ENCODE measurements around the gene TP53I11.

Gene TP53I11

DNA sequence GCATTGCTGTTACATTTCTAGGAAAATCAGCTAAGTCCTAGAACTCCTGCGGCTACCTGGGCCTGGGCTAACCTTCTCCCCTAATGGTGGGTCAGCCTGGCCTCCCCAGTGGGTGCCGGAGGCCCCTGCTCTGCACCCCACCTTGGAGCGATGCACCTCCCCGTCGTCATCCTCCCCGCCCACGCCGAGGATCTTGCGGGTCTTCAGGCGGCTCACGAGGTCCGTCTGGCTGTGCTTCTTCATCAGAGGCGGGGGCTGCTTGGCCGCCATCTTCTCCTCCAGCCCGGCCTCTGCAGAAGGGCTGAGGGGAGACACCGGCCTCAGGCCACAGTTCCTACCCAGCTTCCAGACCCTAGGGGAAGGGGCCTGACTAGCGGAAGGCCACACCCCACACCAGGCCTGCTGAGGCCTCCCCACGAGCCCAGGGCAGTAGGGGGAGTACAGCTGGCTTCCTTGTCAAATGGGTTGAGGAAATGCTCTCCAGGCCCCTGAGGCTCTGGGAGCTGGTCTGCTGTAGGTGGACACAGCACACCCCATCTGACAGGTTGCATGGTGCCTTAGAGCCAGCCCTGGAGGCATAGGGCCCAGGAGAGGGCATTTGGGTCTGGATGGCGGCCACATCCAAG, 12.5 kb downstream of the TP53I11 start:
- DNase-seq: no peak

DNA sequence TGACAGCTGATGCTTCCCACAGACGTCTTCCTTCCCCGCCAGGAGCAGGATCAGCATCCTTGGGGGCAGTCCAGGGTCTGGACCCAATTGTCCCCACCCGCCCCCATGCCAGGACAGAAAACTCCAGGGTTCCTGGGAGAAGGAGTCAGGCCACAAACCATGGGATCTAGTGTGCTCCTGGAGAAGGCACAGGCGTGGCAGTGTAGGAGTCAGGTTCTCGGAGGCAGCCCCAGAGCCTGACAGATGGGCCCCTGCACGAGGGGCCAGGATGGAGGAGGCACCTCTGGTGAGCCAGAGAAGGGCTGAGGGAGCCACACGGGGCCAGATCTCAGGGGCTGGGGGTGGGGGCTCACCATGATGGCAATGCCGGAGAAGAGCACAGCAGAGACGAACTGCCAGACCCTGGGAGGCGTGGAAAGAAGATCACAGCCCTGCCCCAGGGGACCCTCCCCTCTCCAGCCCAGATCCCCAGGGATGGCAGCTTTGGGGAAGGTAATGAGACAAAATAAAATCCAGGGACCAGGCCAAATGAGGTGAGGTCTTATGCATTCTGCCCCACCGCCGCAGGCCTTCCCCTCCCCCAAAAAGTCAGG, 13.6 kb downstream of the TP53I11 start:
- DNase-seq: no peak

DNA sequence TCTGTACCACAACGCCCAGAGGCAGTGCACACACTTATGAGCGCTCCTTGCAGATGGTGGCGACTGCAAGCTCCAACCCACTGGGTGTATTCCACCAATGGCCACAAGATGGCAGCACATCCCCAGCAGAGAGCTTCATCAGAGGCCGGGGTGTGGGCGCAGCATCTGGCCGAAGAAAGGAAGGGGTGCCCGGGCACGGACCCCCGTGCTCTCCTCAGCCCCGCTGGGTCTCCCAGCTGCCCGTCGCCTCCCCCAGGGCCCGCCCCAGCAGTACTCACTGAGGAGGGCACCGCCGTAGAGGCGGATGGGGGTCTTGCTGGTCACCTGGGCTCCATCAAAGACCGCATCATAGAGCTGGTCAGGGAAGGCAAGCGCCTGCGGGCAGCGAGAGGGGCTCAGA, 14.2 kb downstream of the TP53I11 start:
- peak; percentile 81 for DNase-seq

DNA sequence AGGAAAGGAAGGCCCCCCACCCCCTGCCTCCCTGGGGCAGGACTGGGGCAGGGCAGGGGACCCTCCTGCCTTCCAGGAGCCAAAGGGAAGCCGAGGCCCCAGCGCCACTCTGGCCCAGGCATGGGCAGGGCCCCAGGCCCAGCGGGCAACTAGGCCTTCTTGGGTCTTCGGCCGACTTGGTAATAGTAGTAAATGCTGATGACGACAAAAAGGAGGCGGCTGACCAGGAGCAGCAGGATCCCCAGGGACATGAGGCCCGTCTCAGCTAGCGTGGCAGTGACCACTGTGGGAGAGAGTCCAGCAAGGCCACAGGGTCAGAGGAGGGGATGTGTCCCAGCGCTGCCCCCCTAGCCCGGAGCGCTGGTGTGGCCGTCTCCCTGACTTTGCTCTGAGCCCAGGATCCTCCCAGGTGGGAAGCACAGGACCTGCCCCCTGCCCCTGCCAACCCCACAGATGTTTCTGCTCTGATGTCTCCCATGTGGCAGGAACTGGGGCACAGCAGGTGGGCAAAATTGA, 15.9 kb downstream of the TP53I11 start:
- no peak for DNase-seq

DNA sequence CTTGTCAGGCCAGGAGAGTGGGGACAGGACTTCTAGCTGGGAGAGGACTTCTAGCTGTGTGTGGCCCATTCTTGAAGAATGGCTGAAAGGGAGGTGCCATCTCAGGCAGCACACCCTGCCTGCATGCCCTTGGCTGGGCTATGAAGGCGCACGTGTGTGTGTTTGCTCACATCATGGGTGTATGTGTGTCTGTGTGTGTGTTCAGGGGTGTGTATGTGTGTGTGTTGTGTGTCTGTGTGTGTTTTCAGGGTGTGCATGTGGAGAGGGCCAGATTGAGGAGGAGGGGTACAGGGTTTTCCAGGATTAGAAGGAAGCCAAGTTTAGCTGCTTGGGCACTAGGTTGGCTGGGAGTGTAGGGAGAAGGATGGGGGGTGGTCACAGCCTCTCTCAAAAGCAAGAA, 16.6 kb downstream of the TP53I11 start:
- no peak for DNase-seq

DNA sequence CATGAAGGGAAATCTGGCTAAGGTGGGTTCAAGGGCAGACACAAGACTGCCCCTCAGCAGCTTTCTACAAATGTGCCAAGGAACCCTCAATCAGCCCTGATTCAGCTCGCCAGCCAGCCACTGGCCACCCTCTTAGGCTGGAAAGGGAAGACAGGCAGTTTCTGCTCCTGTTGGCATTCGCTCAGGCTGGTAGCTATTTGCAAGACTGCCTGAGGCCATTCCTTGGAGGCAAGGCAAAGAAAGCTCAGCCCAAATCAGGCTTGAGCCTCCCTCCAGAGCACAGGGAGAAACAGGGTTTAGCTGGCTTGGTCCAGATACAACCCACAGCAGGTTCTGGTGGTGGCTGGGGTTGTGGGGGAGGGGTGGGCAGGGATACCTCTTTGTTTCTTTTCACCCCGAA, 19.2 kb downstream of the TP53I11 start:
- DNase-seq: no peak

DNA sequence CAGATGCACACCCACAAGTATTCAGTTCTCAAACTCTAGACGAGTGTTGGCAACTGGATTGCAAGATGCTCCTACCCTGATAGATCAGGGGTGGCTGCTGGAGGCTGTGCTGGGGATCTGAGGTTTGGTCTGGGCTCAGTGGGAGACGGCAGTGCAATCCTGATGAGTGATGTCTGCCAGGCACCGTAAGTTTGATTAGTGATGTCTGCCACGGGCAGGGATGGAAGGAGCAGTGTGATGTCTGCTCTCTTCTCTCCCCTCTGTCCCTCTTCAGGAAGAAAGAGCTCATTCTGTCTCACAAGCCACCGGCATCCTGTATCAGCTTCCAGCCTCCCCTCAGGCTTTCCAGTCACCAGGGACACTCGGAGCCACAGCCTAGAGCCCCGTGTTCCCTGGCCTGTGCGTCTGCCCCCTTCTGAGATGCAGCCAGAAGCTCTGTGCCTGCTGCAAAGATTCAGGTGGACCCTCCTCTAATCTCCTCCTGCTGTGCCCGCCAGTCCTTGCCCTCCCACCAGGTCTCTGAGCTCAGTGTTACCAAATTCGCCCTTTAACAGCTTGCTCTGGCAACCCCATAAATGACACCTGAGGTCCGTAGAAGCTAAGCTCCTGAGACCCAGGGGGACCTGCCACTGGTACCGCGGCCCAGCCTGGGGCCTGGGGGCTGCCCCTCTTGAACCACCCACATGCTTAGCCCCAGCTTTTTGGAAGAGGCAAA, 19.9 kb downstream of the TP53I11 start:
- no peak for DNase-seq

DNA sequence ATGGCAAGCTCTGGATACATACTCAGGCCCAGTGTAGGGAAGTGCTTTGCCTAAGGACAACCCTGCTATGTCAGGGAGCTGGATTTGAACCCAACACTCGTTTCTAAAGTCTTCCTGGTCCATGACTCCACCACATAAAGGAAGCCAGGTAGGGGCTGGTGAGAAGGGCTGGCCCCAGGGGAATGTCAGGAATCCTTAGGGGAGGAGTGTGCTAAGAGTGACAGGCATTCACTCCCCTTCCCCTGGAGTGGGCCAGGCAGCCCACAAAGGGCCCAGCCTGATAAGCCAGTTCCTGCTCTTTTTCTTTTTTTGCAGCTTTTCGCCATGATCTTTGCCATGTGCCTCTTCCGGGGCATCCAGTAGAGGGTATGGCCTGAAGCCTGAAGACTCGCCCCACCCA, 21.9 kb downstream of the TP53I11 start:
- DNase-seq: no peak

DNA sequence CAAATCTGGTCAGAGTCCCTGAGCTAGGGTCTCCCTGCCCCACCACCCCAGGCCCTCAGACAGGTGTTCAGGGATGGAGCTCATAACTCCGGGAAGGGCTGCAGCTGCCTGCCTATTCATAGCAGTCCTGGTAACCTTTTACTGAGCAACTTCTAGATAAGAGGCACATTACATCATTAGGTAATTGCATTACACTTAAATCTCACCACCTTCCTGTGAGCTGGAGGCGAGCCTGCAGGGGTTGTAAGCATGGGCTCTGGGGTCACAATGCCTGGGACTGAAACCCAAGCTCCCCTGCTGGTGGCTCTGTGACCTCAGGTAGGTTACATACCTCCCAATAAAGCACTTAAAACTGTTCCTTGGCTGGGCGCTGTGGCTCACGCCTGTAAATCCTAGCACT, 22.5 kb downstream of the TP53I11 start:
- no peak for DNase-seq

DNA sequence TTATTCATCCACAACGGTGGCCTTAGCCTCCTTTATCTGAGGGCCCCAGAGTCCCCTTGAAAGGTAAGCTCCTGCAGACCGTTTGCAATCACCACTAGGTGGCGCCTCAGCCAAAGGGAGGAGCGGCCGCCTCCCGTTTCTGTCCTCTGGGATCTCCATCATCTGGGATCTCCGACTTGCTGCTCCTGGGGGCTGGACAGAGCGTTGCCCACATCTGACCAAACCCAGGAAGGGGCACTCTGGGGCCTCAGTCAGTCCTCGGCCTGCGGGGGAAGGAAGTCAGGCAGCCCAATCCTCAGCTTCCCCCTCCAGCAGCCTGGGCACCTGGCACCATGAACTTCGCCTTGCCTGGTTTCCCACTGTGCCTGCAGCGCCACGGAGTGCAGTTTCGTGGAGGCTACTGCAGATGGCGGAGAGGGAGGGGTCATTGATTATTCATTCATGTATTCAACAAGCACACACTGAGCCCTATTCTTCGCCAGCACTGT, 23.5 kb downstream of the TP53I11 start:
- DNase-seq: peak; percentile 49

DNA sequence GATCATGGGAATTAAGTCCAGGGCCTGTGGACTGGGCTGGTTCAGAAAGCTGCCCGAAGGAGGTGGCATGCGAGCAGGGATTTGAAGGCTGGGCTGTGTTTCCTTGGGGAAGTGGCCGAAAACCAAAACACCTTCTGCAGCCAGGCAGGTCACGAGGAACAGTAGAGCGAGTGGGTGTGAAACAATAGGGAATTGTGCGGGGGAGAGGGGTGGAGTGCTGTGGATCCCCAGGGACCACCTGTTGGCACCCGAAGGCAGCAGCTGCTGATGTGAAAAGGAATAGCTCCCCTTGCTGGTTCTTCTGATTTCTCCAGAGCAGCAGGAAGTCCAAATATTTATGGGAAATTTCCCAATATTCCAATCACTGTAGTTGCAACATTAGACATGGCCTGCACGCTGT, 24.6 kb downstream of the TP53I11 start:
- no peak for DNase-seq

DNA sequence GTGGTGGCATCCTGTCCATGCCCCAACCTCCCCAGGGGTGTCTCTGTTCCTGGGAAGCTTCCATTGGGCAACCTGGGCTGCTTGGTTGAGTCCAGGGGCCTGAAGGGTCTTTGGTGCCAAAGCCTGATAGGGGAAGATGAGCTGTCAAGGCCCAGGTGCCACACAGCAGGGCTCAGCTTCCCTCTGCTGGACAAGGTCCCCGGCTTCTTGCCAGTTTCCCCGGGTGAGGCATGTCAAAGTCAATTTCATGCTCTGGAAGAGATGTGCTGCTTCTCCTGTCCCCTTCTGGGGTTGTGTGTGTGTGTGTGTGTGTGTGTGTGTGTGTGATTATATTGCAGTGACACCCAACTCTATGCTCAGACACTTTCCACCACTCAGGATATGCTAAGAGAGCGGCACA, 26.9 kb downstream of the TP53I11 start:
- no peak for DNase-seq

DNA sequence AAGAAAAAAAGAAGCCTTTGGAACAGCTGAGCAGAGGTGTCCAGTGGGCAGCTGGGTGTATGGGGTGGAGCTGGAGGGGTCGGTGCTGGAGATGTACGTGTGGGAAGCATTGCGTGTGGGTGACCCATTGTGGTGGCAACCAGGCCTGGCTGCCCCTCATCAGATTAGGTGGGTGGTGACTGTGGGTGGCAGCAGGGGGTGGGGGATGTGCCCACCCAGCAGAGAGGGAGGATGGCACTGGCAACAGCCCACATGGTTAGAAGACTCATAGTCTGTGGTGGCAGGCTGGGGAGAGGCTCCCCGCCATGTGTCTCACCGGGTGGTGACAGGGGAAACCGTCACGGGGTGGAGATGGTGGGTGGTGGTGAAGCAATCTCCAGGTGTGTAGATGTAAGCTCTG, 27.6 kb downstream of the TP53I11 start:
- no peak for DNase-seq

DNA sequence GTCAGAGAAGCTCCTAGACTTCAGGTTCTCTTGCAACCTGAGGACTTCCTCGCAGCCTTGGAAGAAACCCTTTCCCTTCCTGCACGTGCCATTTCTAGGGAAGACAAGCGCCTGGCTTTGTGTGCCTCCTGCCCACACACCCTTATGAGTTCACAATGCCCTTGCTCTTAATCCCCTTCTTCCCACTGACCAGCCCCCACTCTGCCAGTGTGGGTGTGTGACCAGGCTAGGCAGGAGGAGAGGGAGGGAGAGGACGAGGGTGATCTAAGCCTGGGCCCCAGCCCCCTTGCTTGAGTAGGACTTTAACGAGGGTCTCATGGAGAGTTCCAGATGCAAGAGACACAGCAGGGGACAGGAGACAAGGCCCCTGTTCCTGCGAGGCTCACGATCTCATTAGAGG, 30.2 kb downstream of the TP53I11 start:
- no peak for DNase-seq

DNA sequence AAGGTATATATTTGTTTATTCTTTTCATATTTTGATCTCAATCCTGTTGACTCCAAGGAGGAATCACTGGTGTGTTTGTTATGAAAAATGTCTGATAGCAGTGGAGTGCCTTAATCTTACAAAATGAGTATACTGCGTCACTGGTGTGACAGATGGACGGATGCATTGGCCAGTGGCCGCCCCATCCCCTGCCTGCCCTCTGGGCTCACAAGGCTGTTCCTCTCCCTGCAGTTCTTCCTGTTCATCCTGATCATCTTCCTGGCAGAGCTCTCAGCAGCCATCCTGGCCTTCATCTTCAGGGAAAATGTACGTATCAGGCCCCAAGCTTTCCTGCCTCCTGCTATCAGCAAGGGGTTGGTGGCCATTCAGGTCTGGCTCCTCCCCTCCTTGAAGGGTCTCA, 32.9 kb downstream of the TP53I11 start:
- no peak for DNase-seq

DNA sequence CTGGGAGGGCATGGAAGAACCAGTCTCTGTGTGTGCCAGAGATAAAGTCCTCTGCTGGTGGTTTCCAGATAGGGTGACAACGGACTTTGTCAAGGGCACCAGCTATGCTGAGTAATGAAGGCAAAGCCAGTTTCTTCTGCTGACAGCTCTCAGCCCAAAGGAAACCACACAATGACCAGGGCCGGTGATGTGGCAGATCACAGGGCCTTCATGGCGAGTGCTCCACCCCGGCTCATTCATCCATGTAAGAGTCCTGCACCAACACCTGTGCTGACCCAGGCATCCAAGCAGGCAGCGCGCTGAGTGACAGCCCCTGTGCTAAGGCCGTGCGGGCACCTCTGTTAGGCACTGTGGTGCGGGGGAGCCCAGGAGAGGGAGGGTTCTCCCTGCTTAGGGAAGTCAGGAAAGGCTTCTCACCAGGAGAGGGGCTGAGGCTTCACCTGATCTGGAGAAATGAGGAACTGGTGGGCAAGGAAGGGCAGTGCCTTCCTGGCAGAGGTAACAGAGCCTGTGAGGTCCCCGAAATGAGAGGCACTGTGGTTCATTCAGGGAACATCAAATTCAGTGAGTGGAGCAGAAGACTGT, 33.8 kb downstream of the TP53I11 start:
- no peak for DNase-seq

DNA sequence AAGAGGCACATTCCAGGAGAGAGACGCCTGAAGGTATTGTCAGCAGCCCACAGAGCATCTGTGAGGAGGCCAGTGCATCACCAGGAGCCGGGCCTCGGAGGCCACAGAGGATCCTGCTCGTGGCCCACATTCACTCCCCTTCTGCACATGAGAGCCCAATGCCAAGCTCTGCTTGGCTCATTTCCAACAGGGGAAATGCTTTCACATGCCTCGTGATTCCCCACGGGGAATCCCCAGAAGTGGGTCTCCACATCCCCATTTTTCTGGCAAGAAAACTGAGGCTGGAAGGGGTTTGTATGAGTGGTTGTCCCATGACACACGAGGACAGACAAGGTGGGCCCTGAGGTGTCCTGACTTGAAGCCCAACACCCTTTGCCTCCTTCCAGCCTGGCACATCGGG, 34.4 kb downstream of the TP53I11 start:
- DNase-seq: no peak

DNA sequence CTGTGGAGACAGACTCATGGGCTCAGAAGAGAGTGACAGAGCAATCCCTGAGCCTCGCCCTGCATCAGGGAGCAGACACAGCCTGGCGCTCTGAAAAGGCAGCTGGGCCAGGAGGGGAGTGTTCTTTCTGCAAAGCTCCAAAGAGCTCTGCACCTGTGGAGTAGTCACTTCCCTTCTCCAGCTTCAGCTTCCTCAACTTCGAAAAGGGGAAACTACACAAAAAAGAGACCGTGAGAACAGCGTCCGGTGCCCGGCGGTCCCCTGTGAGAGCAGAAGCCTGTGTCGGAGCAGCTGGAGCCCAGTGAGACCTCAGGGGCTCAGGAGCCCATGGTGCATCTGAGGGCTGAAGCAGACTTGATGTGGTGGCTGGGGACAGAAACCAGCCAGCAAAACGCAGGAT, 35.1 kb downstream of the TP53I11 start:
- DNase-seq: no peak

DNA sequence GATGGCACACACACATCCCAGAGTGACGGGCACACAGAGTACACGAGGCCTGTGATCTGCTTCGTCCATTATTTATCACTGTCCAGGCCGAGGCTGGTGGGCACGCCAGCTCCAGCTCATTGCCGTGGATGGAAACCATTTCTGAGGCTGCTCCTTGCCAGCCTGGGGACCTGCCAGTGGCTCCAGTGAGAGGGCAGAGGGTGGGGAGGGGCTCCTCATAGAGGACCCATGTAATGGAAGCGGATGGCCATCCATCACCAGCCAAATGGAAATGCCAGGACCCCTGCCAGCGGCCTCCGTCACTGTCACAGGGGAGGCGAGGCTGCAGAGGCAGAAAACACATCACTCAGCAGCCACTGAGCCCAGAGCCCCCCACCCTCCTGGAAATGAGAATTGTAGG, 35.7 kb downstream of the TP53I11 start:
- no peak for DNase-seq

DNA sequence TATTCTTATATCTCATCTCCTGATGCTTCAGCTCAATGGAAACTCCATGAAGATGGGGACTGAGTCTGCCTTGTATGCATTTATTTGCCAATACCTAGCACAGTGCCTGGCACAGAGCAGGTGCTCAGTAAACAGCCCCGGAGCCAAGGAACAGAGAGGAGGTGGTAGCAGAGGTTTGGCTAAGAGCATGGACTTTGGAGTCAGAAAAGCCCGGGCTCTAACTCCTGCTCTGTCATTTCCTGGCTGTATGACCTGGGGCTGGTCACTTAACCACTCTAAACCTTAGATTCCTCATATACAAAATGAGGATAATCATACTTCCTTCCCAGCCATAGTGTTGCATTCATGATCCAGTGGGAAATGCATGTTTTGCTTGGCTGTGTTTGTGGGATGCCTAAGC, 36.6 kb downstream of the TP53I11 start:
- no peak for DNase-seq

DNA sequence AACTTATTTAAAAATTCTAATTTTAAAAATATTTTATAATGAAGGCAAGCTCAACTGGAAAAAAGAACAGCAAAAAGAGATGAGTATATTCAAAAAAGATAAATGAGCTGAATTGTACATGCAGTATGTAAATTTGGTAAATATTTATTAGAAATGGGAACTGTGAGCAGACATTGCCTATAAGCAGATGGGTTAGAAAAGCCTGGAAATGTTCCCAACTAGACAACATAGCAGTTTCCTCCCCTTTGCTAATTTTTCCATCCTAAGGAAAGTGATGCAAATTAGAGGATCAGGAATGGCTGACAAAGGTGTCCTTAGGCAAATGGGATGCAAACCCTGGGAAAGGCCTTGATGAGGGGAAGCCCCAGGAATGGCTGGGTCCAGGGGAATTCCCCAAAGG, 37.2 kb downstream of the TP53I11 start:
- no peak for DNase-seq

DNA sequence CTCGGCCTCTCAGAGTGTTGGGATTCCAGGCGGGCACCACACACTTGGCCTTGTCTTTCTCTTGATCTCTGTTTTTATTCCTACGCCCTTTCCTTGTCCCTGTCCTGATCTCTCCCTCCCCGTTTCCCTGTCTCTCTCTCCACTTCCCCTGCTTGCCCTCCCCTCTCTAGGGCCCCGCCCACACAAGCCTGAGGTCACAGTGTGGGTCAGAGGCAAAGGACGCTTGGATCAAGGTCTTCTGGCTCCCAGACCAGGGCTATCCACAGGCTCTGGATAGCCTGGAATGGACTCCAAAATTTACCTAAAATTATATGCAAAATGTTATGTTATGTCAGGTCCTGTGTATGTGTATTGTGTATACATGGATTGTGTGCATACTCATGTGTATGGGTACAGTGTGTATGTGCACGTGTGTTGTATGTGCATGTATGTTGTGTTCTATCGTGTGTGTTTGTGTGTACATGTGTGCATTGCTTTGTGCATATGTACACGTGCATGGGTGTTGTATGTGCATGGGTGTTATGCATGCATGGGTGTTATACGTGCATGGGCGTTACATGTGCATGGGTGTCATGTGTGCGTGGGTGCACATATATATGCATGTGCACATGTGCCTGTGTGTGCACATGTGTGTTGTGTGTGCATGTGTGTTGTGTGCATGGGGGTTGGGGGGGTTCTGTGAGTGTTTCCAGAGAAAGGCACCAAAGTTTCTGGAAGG, 38.3 kb downstream of the TP53I11 start:
- DNase-seq: no peak

Measured in stimulated activated CD4-positive, alpha-beta T cell treated with anti-CD3 and anti-CD28 coated beads, Interleukin-1b, Interleukin-23, amount 100 ng/mL, for 48 hours (primary cell).